ENCODE data around the gene JAG2. TPM values are rescaled to one million over a fixed set of nuclear protein-coding genes. Genes with fewer than 3 reads are reported as not detected.

Gene JAG2
- polyA plus RNA-seq, 3 donors: 8.8 to 33.1 (median 19.0) TPM

GRCh38 chr14:105156414-105157375 is 11.9 kb downstream of the JAG2 start:
- H3K27ac ChIP-seq (ENCODE audit: low read depth, low read length): no peak overlapping the region
- WGBS, 3 donors: 78 to 86% (median 84%) methylated on average over 31 of the region's 31 CpGs

DNA sequence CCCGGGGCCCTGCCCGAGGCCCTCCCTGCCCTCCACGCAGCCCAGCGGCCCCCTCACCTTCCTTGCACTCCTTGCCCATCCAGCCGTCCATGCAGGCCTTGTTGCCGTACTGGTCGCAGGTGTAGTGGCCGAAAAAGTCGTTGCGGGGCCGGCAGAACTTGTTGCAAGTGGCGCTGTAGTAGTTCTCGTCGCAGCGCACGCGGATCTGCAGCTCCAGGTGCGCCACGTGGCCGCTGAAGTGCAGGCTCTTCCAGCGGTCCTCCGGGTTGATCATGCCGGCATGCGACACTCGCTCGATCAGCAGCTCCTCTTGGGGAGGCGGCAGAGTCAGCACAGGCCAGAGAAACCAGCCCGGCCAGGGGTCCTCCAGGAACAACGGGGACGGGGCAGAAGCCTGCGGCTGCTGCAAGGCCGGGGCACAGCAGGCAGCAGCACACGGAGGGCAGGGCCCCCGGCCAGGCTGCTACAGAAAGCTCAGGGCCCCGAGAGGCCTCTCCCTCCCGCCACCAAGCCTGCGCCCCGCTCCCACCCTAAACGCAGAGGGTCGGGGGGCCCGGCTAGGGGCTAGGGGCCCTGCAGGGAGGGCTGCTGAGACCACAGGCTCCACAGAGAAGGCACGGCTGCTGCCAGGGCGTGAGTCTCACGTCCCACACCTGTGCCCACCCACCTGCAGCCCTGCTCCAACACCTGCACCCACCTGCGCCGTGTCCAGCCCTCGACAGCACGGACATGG is 12.7 kb downstream of the JAG2 start:
- H3K27ac ChIP-seq (ENCODE audit: low read depth, low read length): no peak overlapping the region
- whole genome bisulfite sequencing, 3 donors: 77 to 82% (median 77%) methylated on average over 45 to 48 of the region's 48 CpGs

DNA sequence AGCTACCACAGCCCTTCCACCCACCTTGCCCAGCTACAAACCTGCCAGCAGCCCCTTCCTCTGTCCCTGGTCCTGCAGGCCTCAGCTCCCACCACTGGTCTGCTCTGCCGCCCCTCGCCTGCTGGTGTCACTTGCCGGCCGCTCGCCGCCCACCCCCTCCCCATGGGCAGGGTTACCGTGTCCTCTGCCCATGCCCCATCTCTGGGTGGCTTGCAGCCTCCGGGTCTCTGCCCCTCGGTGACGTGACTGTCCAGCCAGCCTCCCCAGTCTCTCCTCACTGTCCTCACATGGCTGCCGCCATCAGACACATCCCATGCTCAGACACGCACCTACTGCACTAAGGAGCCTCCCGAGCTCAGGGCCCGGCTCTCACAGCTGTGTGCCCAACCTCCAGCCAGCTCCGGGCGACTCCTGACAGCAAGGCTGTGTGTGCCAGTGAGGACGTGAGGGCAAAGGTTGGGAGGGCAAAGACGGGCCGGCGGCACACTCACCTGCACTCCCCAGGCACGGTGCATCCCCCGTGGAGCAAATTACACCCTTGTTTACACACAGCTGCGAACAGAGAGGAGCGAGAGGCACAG is 13.4 kb downstream of the JAG2 start:
- 84 to 85% (median 84%) methylated on average over 22 to 24 of the region's 24 CpGs for WGBS, 3 donors
- H3K27ac ChIP-seq (ENCODE audit: low read depth, low read length): no peak overlapping the region

- 53 to 88% (median 56%) methylated on average over 12 of the region's 12 CpGs for WGBS, 3 donors
- H3K27ac ChIP-seq (ENCODE audit: low read depth, low read length): no peak overlapping the region
These were observed 14.1 kb downstream of the JAG2 start for GRCh38 chr14:105154476-105154871.

DNA sequence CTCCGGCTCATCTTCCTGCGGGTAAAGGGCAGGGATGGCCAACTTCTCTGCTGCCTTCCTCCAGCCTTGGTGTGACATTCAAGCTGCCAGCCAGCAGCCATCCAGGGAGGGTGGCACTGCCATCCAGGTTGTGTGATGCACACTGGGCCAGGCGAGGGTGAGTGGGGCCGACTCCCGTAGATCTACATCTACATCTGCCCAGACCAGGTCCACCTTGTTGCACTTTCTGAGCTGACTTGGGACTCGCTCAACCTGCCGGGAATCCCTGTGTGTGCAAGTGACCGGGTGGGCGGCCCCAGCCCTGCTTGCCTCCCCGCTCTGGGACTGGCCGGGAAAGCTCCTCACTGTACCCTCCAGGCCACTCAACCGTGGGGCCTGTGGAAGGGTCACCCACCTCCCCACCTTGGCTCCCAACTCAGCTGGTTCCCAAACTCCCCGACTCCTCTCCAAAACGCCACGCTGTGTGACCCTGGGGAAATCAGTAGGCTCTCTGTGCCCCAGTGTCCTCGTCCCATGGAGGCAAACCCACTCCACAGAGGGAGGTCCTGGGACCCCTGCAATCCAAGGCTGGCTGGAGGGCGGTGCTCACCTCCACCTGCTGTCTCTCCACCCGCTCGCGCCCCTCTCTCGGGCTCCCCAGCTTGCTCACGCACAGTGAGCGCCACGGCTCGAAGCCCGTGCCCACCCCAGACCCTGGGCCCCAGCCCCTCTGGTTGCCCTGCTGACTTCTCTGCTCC is 14.7 kb downstream of the JAG2 start:
- no peak overlapping the region for H3K27ac ChIP-seq (ENCODE audit: low read depth, low read length)
- 76 to 89% (median 83%) methylated on average over 26 of the region's 26 CpGs for WGBS, 3 donors

DNA sequence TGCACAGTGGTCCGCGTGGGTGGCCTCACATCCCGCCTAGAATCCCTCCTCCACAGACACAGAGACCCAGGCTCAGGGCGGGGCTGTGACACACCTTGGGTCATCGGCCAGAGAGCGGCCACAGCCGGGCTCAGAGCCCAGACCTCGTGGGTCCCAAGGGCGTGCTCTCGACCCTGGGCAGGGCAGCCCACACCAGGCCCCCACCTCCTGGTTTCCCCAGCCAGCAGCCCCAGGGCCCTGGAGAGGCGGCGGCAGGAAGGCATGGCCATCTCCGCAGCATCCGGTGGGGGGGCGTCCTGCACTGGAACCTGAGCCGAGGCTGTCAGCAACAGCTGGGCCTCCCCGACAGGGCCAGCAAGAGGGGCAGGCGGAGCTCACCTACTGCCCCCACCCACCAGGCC is 15.2 kb downstream of the JAG2 start:
- no peak overlapping the region for H3K27ac ChIP-seq (ENCODE audit: low read depth, low read length)
- 41 to 71% (median 43%) methylated on average over 17 to 18 of the region's 18 CpGs for WGBS, 3 donors

GRCh38 chr14:105152794-105153241 is 15.8 kb downstream of the JAG2 start:
- WGBS, 3 donors: 43 to 89% (median 47%) methylated on average over 14 of the region's 14 CpGs
- H3K27ac ChIP-seq (ENCODE audit: low read depth, low read length): no peak overlapping the region

DNA sequence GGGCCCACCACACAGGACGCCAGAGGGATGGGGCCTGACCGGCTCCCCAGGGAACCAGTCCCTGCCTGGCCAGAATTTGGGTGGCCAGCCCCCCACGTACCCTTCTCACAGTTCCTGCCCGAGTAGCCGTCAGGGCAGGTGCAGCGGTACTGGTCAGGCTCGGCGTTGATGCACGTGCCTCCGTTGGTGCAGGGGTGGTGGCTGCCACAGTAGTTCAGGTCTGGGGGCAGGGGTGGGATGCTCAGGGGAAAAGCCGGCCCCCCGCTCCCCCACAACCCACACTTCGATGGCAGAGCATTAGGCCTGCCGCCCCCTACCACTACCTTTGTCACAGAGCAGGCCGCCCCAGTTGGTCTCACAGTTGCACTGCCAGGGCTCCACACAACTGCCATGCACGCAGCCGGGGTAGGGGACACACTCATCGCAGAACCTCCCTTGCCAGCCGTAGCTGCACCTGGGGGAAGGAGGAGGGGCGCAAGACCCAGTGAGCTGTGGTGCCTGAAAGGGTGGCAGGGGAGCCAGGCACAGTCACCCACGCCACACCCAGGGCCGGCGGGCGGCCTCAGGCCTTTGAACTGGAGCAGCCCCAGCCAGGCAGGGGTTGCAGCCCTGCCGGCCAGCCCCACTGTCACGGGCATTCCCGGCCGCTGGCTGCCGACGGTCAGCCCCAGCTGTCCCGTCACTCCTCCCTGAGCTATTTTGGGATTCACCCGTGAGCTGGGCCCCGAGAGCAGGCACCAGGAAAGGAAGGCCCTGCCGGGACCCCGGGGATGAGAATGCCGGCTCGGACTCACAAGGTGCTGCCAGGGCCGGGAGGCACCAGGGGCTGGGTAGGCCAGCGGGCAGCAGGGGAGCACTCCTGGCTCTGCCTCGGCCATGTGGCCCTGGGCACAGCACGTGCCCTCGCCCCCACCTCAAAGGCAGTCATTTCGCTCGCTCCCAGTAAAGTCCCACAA is 16.5 kb downstream of the JAG2 start:
- H3K27ac ChIP-seq (ENCODE audit: low read depth, low read length): no peak overlapping the region
- WGBS, 3 donors: 81 to 90% (median 81%) methylated on average over 42 to 44 of the region's 44 CpGs

DNA sequence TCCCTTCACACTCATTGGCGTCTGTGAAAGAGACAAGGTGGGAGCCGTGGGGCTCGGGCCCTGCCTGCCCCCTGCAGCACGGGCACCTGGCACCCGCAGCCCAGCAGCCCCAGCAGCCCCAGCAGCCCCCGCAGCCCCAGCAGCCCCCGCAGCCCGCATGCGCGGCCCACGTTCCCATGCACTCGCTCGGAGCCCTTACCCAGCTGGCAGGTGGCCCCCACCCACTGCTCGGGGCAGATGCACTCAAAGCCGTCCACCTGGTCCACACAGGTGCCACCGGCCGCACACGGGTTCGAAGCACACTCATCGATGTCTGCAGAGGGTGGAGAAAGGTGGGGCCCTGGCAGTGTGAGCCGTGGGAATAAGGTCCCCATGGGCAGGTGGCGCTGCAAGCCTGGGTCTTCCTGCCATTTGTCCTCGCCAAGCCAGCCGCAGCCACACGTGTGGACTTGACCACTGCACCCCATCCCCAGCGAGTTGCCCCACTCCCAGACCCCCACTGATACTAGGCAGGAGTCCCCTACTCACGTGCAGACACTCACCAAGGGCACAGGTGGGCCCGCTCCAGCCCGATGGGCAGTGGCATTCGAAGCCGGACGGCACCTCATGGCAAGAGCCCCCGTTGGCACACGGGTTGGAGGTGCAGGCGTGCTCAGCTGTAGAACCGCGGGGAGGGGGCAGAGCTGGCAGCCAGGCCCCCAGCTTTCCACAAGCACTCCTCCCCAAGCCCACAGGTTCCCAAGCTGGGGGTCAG is 17.3 kb downstream of the JAG2 start:
- 87 to 89% (median 88%) methylated on average over 35 to 37 of the region's 37 CpGs for WGBS, 3 donors
- H3K27ac ChIP-seq (ENCODE audit: low read depth, low read length): no peak overlapping the region

DNA sequence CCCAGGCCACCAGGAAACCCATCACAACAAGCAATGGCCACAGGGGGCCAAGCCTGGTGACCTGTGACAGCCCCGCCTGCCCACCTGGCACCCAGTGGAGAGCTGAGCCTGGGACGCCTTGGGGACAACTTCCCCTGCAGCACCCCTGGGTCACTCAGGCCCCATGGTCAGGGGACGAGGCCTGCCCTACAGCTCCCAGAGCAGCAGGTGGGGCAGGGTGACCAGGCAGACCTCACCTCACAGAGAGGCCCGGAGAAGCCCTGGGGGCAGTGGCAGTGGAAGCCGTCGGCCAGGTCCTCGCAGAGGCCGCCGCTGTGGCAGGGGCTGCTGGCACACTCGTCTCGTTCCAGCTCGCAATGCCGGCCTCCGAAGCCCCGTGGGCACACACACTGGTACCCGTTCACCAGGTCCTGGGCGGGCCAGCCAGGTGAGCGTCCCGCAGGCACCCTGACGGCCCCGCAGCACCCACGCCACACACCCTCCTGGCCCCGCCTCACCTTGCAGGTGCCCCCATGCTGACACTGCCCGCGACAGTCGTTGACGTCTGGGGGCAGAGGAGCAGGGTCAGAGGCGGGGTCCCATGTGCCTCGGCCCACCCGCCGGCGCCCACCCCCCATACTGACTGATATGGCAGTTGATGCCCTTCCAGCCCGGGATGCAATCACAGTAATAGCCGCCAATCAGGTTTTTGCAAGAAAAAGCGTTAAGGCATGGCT is 18.1 kb downstream of the JAG2 start:
- H3K27ac ChIP-seq (ENCODE audit: low read depth, low read length): no peak overlapping the region
- WGBS, 3 donors: 86 to 90% (median 89%) methylated on average over 33 to 35 of the region's 35 CpGs

DNA sequence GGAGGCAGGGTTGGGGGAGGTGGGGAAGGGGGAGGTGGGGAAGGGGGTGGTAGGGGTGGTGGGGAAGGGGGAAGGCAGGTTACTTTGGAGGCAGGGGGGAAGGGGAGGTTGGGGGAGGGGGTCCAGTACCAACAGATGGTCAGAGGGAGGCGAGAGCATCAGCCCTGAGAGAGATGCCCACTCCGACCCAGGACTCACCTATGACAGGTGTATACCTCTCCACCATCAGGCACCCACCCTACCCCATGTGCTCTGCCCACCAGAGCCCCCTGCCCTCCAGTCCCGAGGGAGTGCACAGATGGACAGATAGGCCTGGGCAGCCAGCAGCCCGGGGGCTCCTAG is 18.6 kb downstream of the JAG2 start:
- no peak overlapping the region for H3K27ac ChIP-seq (ENCODE audit: low read depth, low read length)
- 86 to 90% (median 90%) methylated on average over 4 of the region's 4 CpGs for WGBS, 3 donors

DNA sequence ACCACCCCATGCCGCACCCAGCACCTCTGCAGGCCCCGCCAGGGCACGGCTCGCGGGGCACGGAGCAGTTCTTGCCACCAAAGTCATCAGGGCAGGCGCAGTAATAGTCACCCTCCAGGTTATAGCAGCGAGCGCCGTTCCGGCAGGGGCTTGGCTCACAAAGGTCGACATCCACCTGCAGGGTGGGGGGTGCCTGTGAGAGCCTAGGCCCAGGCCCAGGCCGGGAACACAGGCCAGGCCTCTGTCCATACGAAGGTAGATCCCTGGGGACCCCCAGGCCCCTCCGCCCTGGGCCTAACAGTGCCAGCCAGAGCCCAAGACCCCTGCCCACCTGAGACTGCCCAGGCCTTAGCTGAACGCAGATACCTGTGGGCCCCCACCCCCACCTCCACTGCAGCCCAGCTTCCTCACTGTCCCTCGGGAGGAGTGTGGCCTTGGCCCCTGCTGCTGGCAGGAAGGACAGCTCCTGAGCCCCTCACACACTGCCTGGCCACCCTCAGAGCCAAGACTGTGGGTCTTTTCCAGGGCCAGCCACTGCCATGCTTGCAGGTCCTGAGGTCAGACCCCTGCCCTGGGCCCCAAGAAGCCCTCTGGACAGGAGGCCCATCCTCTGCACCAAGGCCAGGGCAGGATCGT is 19.3 kb downstream of the JAG2 start:
- H3K27ac ChIP-seq (ENCODE audit: low read depth, low read length): no peak overlapping the region
- 82 to 92% (median 91%) methylated on average over 18 of the region's 18 CpGs for WGBS, 3 donors

DNA sequence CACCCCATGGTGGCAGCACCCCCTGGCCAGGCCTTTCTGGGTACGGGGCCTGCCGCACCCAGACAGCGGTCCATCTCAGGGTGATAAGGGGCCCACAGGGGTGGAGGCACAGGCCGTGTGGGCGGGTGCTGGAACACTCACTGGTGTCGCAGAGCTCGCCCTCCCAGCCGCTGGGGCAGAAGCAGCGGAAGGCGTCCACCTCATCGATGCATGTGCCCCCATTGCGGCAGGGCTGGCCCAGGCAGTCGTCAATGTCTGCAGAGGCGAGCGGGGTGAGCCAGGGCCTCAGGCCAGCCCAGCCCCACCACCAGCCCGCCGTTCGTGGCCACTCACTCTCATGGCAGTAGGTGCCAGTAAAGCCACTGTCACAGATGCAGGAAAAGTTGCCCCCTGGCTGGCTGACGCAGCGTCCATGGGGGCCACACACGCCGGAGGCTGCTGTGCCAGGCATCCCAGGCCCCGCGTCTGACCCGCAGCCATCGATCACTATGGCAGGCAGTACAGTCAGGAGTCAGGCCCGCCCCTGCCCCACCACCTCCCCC is 19.9 kb downstream of the JAG2 start:
- 93 to 94% (median 94%) methylated on average over 24 to 27 of the region's 27 CpGs for WGBS, 3 donors
- no peak overlapping the region for H3K27ac ChIP-seq (ENCODE audit: low read depth, low read length)

DNA sequence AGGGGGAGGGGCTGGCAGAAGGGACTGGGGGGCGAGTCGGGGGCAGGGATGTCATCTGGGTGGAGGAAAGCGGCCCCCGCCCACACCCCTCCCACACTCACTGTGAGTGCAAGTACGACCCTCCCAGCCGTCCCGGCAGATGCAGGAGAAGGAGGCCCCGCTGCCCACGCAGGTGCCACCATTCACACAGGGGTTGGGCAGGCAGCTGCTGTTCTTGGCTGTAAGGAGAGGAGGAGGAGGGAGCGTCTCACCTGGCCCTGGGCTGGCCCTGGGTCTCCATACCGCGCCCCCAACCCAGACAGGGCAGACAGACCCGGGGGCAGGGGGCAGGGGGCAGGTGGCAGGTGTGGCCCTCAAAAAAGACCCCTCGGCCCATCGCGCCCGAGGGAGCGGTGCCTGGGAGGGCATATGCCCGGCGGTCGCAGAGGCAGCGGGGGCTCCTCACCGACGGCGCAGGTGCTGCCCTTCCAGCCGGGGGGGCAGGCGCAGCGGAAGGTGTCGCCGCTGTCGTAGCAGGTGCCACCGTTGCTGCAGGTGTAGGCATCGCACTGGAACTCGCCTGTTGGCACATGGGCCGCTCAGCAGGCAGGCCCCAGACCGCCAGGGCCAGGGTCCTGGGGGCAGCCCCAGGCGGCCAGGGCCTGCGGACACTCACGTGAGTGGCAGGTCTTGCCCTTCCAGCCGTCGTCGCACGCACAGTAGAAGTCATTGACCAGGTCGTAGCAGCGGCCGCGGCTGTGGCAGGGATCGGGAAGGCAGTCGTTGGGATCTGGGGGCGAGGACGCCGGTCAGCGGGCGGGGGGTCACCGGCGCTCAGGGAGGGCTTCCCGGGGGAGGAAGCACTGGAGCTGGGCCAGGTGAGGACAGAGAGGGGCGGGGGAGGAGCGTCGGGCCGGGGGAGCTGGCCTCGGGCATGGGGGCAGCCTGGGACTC is 20.6 kb downstream of the JAG2 start:
- 90 to 91% (median 91%) methylated on average over 42 to 62 of the region's 62 CpGs for WGBS, 3 donors
- no peak overlapping the region for H3K27ac ChIP-seq (ENCODE audit: low read depth, low read length)
